Measurements from ENCODE around the gene HAS3.

Gene HAS3

DNA sequence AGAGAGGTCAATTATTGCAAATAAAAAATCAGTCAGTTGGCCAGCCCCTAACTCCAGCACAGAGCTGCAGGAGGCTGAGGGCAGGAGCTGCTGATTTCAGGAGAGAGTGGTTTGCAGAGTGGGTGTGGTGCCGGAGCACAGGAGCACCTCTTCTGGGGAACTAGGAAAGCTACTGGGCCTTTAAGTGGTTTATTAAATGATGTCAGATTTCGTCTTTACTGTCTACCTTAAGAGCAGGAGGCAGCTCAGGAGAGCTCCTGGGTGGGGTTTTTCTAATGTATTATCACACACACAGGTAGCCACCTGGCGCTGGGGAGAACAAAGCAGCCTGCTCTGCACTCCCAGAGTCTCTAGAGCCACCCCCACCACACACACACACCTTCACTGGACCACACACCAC lies 11.5 kb upstream of the HAS3 start:
- no peak for DNase-seq

DNA sequence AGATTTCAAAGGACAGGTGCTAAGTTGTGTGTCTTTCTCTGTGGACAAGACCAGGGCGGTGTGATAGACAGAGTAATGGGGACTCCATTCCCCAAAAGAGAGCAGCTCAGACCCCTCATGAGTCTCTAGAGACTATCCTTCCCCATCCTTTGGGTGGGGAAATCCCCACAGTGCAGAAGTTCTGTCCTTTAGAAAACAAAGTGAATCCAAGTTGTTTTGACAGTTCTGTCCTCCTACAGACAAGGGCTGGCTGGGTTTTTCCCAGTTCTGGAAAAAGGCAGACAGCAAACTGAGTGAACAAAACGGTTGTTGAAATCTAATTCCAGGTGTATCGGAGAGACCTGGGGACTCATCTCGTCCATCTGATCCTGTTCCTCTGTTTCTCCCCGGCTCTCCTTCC lies 11.0 kb upstream of the HAS3 start:
- DNase-seq = no peak

DNA sequence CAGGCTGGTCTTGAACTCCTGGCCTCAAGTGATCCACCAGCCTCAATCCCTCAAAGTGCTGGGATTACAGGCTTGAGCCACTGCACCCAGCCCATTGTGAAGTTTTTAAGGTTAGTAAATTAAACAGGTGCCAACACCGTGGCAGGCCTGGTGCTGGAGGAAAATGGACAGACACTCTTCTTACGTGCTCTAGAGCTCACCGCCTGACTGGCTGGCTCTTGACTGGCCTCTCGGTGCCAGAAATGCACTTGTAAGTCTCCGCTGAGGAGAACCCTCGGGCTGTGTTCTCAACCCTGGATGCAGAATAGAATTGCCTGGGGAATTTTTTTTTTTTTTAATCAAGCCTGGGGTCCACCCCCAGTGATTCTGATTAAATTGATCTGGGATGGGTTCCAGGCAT lies 10.3 kb upstream of the HAS3 start:
- no peak for DNase-seq

GRCh38 chr16:69100071-69100691 lies 5.3 kb upstream of the HAS3 start:
- no peak for DNase-seq

- DNase-seq = no peak
Measured at GRCh38 chr16:69106491-69107315, 1.2 kb downstream of the HAS3 start.

- DNase-seq = no peak
Measured at GRCh38 chr16:69107316-69107962, 2.0 kb downstream of the HAS3 start.

GRCh38 chr16:69108064-69108904 lies 2.8 kb downstream of the HAS3 start:
- DNase-seq = no peak

GRCh38 chr16:69108905-69109252 lies 3.4 kb downstream of the HAS3 start:
- no peak for DNase-seq

DNA sequence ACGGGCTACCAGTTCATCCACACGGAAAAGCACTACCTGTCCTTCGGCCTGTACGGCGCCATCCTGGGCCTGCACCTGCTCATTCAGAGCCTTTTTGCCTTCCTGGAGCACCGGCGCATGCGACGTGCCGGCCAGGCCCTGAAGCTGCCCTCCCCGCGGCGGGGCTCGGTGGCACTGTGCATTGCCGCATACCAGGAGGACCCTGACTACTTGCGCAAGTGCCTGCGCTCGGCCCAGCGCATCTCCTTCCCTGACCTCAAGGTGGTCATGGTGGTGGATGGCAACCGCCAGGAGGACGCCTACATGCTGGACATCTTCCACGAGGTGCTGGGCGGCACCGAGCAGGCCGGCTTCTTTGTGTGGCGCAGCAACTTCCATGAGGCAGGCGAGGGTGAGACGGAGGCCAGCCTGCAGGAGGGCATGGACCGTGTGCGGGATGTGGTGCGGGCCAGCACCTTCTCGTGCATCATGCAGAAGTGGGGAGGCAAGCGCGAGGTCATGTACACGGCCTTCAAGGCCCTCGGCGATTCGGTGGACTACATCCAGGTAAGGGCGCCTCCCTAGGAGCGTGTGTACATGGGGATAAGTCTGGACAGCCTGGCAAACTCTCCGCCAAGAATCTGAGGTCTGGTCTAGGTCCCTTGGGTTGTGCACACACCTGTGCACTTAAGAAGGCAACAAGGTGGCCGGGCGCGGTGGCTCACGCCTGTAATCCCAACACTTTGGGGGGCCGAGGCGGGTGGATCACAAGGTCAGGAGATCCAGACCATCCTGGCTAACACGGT lies 4.2 kb downstream of the HAS3 start:
- DNase-seq = no peak

DNA sequence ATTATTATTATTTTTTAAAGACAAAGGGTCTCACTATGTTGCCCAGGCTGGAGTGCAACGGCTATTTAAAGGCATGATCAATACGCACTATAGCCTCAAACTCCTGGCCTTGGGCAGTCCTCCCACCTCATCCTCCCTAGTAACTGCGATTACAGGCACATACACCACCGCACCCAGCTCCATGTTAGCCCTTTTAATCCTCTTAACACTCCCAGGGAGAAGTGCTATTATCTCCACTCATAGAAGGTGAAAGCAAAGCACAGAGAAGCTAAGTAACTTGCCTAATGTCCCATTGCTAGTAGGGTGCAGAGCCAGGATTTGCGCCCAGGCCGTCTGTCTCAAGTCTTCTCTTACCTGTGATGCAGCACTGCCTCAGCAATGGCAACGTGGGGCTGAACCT lies 5.0 kb downstream of the HAS3 start:
- DNase-seq = no peak

GRCh38 chr16:69111216-69111875 lies 5.9 kb downstream of the HAS3 start:
- no peak for DNase-seq

GRCh38 chr16:69111876-69112230 lies 6.4 kb downstream of the HAS3 start:
- DNase-seq = no peak

DNA sequence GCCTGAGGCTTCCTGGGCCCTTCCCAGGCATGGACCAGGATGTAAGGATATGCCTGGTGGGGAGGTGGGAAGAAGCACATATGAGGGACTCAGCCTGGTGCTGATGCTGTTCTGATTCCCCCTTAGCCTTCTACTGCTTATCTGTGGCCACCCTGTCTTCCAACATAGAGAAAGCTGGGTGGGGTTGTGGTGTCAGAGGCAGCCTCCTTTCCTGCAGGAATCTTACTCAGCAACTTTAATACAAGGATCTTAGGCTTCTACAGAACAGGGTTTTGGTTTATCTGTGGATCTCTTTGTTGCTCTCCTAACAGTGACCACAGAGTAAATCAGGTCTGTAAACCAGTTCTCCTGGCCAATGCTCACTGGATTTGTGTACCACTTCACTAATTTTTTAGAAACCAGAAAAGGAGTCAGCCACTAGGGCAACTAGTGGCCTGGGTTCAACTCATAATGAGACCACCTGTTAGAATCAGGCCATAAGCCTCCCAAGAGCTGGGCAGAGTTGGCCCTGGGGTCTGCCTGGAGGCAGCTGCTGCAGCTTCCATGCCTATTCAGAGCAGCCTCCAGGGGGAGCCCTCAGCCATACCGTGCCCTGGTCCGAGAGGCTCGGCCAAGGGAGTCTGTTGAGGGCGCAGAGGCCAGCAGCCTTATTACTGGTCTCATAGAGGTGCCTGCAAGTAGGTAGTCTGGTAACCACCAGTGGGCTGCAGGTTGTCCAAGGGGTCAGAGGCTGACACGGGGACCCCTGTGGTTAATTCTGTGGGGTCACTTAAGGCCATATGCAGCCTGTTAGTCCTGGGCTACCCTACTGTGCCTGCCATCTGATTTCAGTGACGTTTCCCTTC lies 7.1 kb downstream of the HAS3 start:
- DNase-seq = peak; percentile 32

- no peak for DNase-seq
Measured at GRCh38 chr16:69113216-69113615, 7.8 kb downstream of the HAS3 start.

DNA sequence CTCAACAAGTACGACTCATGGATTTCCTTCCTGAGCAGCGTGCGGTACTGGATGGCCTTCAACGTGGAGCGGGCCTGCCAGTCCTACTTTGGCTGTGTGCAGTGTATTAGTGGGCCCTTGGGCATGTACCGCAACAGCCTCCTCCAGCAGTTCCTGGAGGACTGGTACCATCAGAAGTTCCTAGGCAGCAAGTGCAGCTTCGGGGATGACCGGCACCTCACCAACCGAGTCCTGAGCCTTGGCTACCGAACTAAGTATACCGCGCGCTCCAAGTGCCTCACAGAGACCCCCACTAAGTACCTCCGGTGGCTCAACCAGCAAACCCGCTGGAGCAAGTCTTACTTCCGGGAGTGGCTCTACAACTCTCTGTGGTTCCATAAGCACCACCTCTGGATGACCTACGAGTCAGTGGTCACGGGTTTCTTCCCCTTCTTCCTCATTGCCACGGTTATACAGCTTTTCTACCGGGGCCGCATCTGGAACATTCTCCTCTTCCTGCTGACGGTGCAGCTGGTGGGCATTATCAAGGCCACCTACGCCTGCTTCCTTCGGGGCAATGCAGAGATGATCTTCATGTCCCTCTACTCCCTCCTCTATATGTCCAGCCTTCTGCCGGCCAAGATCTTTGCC lies 9.0 kb downstream of the HAS3 start:
- no peak for DNase-seq

DNA sequence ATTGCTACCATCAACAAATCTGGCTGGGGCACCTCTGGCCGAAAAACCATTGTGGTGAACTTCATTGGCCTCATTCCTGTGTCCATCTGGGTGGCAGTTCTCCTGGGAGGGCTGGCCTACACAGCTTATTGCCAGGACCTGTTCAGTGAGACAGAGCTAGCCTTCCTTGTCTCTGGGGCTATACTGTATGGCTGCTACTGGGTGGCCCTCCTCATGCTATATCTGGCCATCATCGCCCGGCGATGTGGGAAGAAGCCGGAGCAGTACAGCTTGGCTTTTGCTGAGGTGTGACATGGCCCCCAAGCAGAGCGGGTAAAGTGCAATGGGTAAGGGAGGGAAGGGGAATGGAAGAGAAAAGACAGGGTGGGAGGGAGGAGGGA lies 9.5 kb downstream of the HAS3 start:
- DNase-seq = no peak

DNA sequence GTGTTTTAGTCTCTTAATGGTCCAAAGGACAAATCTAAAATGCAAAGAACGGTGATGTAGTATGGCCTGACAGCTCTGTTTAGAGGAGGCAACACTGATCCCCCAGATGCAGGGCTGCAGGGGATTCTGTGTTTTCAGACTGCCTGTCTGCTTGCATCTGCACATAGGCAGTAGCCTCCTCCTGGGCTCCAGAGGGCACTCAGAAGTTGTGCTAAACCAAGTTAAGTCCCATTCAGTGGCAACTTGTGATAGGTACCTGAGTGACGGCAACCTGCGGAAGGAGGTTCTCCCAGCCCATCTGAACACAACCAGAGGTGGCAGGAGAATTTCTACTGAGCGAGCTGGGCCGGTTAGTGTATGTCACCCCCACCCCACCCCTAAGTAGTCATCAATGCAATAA lies 9.9 kb downstream of the HAS3 start:
- no peak for DNase-seq

- DNase-seq = no peak
Measured at GRCh38 chr16:69115837-69116236, 10.4 kb downstream of the HAS3 start.

- DNase-seq = no peak
Measured at GRCh38 chr16:69116256-69116875, 10.9 kb downstream of the HAS3 start.

DNA sequence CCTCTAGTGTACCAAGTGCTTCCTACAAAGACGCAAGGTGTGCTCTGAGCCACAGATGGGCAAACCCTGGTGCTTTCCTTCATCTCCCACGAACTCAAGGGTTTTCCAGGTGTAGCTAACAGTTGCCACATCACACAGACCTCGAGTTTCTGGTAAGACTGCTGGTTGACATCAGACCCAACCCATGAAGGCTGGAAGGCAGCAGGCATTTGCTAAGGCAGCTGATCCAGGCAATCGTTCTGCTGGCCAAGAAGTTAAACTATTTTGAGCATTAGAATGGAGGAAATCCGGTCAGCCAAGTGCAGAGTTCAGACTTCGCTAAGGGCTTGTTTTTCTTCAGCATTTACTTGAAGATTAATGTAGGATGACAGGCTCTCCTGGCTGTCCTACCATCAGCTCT lies 11.5 kb downstream of the HAS3 start:
- no peak for DNase-seq
